Keratinocyte (primary cell): ENCODE measurements around the gene ZFP64. TPM values are rescaled to one million over a fixed set of nuclear protein-coding genes. Genes with fewer than 3 reads are reported as not detected.

Experiments
- DNase-seq: peaks from one replicate; pipeline ENCODE4 v3.0.0-alpha.2; 2011; ENCODE audit warnings: low read depth, missing footprints, low spot score
- FAIRE-seq: peaks from 2 replicates; lab custom pipeline; 2011; peaks lifted over from hg19 to GRCh38; lab: Jason Lieb, UNC
- H2AFZ ChIP-seq: 2 replicates; pipeline ENCODE4 v1.6.0; 2012; ENCODE audit warnings: low read length, control low read depth, inconsistent platforms; ENCODE audit not compliant: control insufficient read depth
- H3K27ac ChIP-seq: 2 replicates; pipeline ENCODE4 v1.5.1; 2011; ENCODE audit warnings: low read length; ENCODE audit not compliant: control insufficient read depth, insufficient read depth
- H3K27me3 ChIP-seq: 3 replicates; pipeline ENCODE4 v1.6.0; 2011; ENCODE audit warnings: low read length; ENCODE audit not compliant: control insufficient read depth, insufficient read depth; ENCODE audit errors: extremely low read depth
- H3K36me3 ChIP-seq, 2 experiments: 2 replicates in 1 of 2; 3 replicates in 1 of 2; pipeline ENCODE4 v1.5.1; 2011; ENCODE audit warnings: low read length in 2 of 2, mild to moderate bottlenecking in 1 of 2; ENCODE audit not compliant: control insufficient read depth in 2 of 2, insufficient read depth in 2 of 2; ENCODE audit errors: extremely low read depth in 1 of 2
- H3K4me1 ChIP-seq: 3 replicates; pipeline ENCODE4 v1.5.1; 2011; ENCODE audit warnings: low read length; ENCODE audit not compliant: control insufficient read depth, insufficient read depth; ENCODE audit errors: extremely low read depth
- H3K4me2 ChIP-seq: 3 replicates; pipeline ENCODE4 v1.6.0; 2011; ENCODE audit warnings: low read depth, low read length; ENCODE audit not compliant: control insufficient read depth, insufficient read depth; ENCODE audit errors: extremely low read depth
- H3K4me3 ChIP-seq, 3 experiments: fragments of 200-600 bp in 1 of 3; sonication (generic) in 1 of 3; 2 replicates in 2 of 3; 3 replicates in 1 of 3; pipeline ENCODE4 v1.5.1; 2011 to 2016; ENCODE audit warnings: low read length in 3 of 3, mild to moderate bottlenecking in 3 of 3, control low read depth in 2 of 3, inconsistent platforms in 1 of 3, low read depth in 1 of 3, mixed read lengths in 1 of 3, mixed run types in 1 of 3, moderate library complexity in 1 of 3; ENCODE audit not compliant: control insufficient read depth in 2 of 3, insufficient read depth in 2 of 3; ENCODE audit errors: extremely low read depth in 1 of 3
- H3K79me2 ChIP-seq: 2 replicates; pipeline ENCODE4 v1.6.0; 2012; ENCODE audit warnings: low read length; ENCODE audit not compliant: control insufficient read depth, insufficient read depth
- H3K9ac ChIP-seq: 3 replicates; pipeline ENCODE4 v1.6.0; 2011; ENCODE audit warnings: low read length; ENCODE audit not compliant: control insufficient read depth, insufficient read depth; ENCODE audit errors: extremely low read depth
- H3K9me1 ChIP-seq: 3 replicates; pipeline ENCODE4 v1.6.0; 2011; ENCODE audit warnings: low read length; ENCODE audit not compliant: control insufficient read depth, insufficient read depth; ENCODE audit errors: extremely low read depth
- H3K9me3 ChIP-seq: 2 replicates; pipeline ENCODE4 v1.5.1; 2012; ENCODE audit warnings: low read depth, low read length; ENCODE audit not compliant: control insufficient read depth
- H4K20me1 ChIP-seq: 3 replicates; pipeline ENCODE4 v1.6.0; 2011; ENCODE audit warnings: low read length; ENCODE audit not compliant: control insufficient read depth, insufficient read depth; ENCODE audit errors: extremely low read depth
- CTCF ChIP-seq, 3 experiments: IDR thresholded peaks in 1 of 3; conservative IDR thresholded peaks in 1 of 3; optimal IDR thresholded peaks in 1 of 3; 2 replicates in 2 of 3; 3 replicates in 1 of 3; pipeline versions ENCODE3 to v1.5.1; 2011; ENCODE audit warnings: low read length in 3 of 3, mild to moderate bottlenecking in 3 of 3, moderate library complexity in 2 of 3, control low read depth in 1 of 3, inconsistent platforms in 1 of 3; ENCODE audit not compliant: insufficient read depth in 2 of 3; ENCODE audit errors: extremely low read depth in 1 of 3
- EZH2 ChIP-seq: IDR thresholded peaks from one replicate; pipeline ENCODE4 v1.6.1; 2012; ENCODE audit warnings: inconsistent platforms, mild to moderate bottlenecking, low read length, moderate library complexity
- dilution Hi-C: fragments of 300-500 bp; cut with MboI; formaldehyde crosslinking; loops from one replicate; pipeline ENCODE4 v1.7.0; 2020; ENCODE audit warnings: low sequenced_read_pairs; ENCODE audit not compliant: extremely low pct_ligation_motif_present
- polyA plus RNA-seq, 5 experiments: library from polyadenylated mRNA; depleted of rRNA in 3 of 5; stranded (reverse) in 3 of 5; stranded (forward) in 1 of 5; unstranded in 1 of 5; fragments of >200 nt; gene quantifications; 1 replicate in 1 of 5; 2 replicates in 3 of 5; 3 replicates in 1 of 5; pipeline versions ENCODE4 v1.2.1 to v1.2.3, GENCODE V29; 2011 to 2012; ENCODE audit warnings: missing spikeins in 2 of 5, low read depth in 1 of 5, low replicate concordance in 1 of 5

ZFP64 gene
- polyA plus RNA-seq, 1 donor (not counting 4 experiments of a cell fraction or from before 2014, with no cell fraction given): 27.9 TPM

- Histone ChIP-seq H3K4me3 (peak overlapping the region; percentile 61 to 77 (median 77)), H3K27me3 (no peaks in the 10 kb centered on the region), H3K36me3 (peaks cover 0 to 3% of the 10 kb centered on the region in 2 experiments), H4K20me1 (no peaks in the 10 kb centered on the region), H3K9me1 (no peaks in the 10 kb centered on the region), H3K79me2 (peaks cover 37% of the 10 kb centered on the region), H2AFZ (peak overlapping the region; percentile 53), H3K9ac (peak overlapping the region; percentile 79), H3K4me1 (peaks cover 4% of the 10 kb centered on the region), H3K9me3 (no peaks in the 10 kb centered on the region), H3K27ac (peak overlapping the region; percentile 72), H3K4me2 (peak overlapping the region; percentile 89)
- no peak for TF ChIP-seq CTCF (optimal IDR thresholded peaks at IDR 0.05 in 1 of 3, IDR thresholded peaks at IDR 0.05 in 1 of 3, conservative IDR thresholded peaks at IDR 0.05 in 1 of 3; ENCODE audit: extremely low read depth in 1 of 3, insufficient read depth in 2 of 3, low read length in 3 of 3)
- no peak for TF ChIP-seq EZH2
- FAIRE-seq: peak; percentile 65
- dilution Hi-C loops: no loop called here
- peak; percentile 77 for DNase-seq
Measured at GRCh38 chr20:52103335-52103912, 88.2 kb downstream of the ZFP64 start.

DNA sequence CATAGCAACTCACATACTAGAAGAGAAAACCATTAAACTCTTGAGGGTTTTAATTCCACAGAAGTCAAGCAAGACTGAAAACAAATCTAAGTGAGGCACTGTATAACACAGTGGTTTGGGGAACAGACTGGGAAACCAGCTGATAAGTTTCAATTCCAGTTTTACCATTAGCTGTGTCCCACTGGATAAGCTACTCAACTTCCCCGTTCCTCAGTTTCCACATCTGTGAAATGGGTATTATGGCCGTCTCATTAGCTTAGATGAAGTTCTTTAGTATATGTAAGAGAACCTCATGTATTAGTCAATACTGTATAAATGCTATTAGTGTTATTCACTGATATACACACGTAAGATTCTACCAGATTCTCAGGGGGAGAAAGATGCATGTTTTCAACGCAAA lies 89.0 kb downstream of the ZFP64 start:
- DNase-seq: no peak
- FAIRE-seq: no peak
- dilution Hi-C loops: no loop called here
- Histone ChIP-seq H3K4me2 (no peak overlapping the region), H3K79me2 (peaks cover 37% of the 10 kb centered on the region), H3K9ac (no peak overlapping the region), H3K4me3 (no peak overlapping the region), H3K36me3 (peaks cover 6 to 7% of the 10 kb centered on the region in 2 experiments), H3K9me1 (no peaks in the 10 kb centered on the region), H3K27me3 (no peaks in the 10 kb centered on the region), H3K9me3 (no peaks in the 10 kb centered on the region), H3K4me1 (peaks cover 4% of the 10 kb centered on the region), H2AFZ (no peak overlapping the region), H4K20me1 (no peaks in the 10 kb centered on the region), H3K27ac (no peak overlapping the region)
- TF ChIP-seq EZH2 (no peak), CTCF (optimal IDR thresholded peaks at IDR 0.05 in 1 of 3, IDR thresholded peaks at IDR 0.05 in 1 of 3, conservative IDR thresholded peaks at IDR 0.05 in 1 of 3; ENCODE audit: extremely low read depth in 1 of 3, insufficient read depth in 2 of 3, low read length in 3 of 3) (no peak)
